NCI-H2081 treated with DMSO at 0.1 percent for 48 hours (cell line): ENCODE measurements around the gene UAP1.
"Not testable (repeated sequence)": the region's sequence is repeated elsewhere in the genome, so short reads cannot be mapped to it uniquely, and the experiment has no call there.

Experiments used
- DNase-seq: peaks from one replicate; lab custom pipeline; 2025; lab: John Stamatoyannopoulos, UW

The UAP1 gene

DNA sequence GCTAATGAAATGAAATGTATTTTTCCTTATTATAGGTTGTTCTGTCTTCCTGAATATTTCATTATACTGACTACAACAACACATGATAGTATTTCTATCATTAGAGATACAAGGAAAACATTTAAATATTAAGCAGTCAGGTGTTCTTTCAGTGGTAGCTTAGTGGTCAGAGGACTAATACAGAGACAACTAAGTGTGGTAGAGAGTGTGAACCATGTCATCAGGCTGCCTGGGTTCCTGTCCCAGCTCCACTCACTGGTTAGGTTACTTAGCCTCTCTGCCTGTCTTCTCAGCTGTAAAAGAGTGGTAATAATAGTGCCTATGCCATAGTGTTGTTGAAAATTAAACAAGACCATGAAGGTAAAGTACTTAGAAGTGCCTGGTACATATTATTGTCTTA lies 3.9 kb downstream of the UAP1 start:
- no peak for DNase-seq

DNA sequence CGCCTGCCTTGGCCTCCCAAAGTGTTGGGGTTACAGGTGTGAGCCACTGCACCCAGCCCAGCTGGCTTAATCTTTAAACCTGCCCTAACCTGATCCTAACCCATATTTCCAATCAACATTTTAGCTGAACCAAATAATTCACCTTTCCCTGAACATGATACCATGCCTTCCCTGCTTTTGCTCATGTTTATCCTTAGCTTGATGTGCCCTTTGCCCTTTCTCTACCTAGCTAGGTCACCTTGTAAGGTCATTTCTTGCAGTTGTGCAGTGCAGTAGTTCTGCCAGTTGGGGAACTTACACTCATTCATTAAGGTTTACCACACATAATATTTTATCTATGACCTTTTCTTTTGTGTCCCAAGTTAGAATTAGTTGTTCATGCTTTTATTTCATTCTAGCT lies 5.3 kb downstream of the UAP1 start:
- no peak for DNase-seq

DNA sequence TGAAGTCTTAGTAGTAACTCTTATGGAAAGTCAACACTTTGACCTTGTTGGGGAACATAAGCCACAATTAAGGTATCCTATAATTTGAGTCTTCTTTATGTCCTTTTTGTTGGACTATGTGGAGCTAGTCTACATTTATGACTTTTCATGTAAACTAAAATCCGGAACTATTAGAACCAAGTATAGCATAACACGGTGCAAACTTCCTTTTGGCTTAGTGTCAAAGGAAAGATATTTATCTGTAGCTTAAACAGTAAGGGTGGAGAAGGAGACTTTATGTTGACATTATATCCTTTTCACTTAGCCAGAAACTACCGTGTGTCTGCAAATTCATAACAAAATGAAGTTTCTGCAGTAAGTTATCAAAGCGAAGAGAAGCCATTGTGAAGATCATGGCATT lies 7.3 kb downstream of the UAP1 start:
- DNase-seq: no peak

DNA sequence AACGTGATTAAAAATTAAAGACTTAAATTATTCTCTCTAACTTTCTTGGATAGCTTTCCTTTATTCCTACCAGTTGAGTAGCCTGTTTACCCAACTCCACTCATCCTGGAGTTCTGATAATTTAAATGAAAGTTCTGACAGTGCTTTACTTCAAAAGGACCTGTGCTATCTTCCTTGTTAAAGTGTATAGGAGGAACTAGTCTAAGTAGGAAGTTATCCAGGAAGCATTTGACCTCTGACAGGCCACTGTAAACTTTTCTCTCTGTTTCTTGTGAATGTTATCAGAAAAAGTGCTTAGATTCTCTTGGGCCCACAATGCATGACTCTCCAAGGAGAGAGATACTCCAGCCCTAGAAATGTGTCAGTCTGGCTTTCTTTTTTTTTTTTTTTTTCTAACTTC lies 9.2 kb downstream of the UAP1 start:
- DNase-seq: no peak

DNA sequence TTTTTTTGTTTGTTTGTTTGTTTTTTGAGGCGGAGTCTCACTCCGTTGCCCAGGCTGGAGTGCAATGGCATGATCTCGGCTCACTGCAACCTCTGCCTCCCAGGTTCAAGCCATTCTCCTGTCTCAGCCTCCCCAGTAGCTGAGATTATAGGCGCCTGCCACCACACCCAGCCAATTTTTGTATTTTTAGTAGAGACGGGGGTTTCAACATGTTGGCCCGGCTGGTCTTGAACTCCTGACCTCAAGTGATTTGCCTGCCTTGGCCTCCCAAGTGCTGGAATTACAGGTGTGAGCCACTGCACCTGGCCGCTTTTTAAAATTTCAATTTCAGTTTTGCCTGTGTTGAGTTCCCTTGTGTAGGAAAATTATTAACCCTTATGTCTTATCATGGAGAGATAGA lies 9.6 kb downstream of the UAP1 start:
- DNase-seq: not testable (repeated sequence)

DNA sequence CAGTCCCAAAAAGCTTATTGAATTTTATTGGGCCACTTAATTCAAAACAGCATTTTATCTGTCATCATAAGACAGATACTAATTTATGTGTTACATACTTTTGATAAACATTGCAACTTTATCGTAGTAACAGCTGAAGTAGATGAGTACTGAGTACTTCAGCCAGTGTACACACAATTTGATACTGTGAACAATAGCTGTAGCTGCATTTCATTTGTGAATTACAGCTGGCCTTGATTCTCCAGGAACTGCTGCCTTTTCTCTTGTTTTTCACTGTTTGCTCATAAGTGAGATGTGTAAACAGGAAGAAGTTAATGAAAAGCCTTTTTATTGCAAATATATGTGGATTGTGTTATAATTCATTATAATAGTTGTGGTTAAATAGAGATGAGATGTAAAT lies 10.2 kb downstream of the UAP1 start:
- peak; percentile 91 for DNase-seq

DNA sequence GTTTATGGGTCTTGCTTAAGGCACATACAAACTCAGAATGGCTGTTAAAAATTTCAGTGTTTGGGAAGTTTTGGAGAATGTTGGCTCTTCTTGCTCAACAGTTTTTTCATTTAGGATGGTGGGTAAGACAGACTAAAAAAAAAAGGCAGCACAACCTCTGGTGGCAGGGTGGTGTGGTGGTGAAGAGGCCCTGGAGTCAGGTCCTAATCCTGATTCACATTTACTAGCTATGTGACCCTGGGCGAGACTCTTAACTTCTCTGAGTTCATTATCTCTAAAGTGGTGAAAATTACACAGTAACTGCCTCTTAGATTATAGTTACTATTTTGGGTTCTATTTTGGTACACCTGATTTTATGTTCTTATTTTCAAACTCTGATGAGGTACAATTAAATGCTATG lies 11.6 kb downstream of the UAP1 start:
- DNase-seq: no peak

DNA sequence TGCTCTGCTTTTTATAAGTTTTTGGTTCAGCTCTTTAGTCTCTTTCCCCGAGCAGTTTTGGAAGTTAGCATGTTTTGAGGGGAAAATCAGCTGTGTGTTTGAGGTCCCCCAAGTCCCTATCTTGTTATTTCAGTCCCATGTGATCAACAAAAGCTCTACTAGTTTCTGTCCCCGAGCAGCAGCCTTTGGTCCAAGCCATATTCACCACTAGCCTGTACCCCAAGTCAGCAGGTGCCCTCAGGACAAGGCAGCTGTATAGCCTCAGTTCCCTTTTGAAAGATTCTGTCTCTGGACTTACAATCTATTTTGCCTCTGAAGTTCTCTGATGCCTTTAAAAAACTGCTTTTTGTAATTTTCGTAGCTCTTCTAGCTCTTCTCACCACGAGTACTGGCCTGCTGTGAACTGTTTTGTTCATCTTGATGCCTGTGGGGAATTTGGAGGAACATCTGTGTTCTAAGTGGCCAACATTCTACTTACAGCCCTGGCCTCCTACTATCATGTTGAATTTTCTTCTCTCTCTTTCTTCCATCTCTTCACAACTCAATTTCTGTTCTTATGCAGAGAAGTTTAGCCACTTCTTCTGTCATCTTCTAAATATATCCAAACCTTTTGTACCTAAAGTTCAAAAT lies 16.7 kb downstream of the UAP1 start:
- no peak for DNase-seq

DNA sequence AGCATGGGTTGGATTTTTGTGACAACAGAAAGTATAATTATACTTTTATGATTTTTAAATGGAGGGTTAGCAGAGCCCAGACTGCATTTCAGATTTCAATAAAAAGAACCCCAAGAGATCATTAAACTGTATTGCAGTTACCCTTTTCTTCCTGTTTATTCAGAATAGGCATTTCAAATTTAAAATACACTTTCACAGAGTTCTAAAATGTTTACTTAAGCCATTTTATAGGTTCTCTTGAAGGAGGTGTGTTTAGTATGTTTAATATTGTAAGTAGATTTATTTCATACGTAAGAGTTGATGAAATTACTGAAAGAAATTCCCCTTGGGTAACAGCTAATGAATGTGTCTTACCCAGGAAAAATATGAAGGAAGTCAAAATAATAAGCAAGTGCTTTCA lies 17.4 kb downstream of the UAP1 start:
- DNase-seq: no peak

DNA sequence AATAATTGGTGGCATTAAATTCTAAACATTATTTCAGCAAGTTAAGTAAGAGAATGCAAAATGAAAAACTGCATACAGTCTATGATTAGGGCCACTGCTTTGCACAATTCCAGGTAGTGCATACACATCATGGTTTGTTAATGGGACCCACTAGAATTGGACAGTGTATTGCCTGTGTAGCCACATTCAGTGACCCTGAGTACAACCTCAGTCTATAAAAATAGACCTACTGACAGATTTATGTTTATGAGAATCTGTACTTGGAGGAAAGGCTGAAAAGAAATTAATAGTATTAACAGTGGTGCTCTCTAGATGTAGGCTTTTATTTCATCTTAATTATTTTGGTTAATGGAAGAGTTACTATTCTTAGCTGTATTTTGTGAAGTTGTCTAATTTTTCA lies 18.8 kb downstream of the UAP1 start:
- no peak for DNase-seq

DNA sequence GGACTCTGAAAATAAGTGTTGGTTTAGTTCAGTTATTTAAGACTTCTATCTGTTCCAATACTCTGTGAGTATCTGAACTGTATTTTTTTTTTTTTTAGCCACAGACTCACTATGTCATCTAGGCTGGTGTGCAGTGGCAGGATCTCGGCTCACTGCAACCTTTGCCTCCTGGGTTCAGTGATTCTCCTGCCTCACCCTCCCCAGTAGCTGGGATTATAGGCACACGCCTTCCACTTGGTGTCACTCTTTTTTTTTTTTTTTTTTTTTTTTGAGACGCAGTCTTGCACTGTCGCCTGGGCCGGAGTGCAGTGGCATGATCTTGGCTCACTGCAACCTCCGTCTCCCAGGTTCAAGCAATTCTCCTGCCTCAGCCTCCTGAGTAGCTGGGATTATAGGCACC lies 21.4 kb downstream of the UAP1 start:
- DNase-seq: not testable (repeated sequence)

DNA sequence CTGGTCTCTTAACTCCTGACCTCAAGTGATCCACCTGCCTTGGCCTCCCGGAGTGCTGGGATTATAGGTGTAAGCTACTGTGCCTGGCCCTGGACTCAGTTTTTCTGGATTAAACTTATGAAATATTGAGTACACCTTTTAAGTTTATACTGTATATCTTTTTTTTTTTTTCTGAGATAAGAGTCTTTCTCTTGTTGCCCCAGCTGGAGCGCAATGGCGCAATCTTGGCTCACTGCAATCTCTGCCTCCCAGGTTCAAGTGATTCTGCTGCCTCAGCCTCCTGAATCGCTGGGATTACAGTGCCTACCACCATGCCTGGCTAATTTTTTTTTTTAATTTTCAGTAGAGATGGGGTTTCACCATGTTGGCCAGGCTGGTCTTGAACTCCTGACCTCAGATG lies 23.6 kb downstream of the UAP1 start:
- not testable (repeated sequence) for DNase-seq

DNA sequence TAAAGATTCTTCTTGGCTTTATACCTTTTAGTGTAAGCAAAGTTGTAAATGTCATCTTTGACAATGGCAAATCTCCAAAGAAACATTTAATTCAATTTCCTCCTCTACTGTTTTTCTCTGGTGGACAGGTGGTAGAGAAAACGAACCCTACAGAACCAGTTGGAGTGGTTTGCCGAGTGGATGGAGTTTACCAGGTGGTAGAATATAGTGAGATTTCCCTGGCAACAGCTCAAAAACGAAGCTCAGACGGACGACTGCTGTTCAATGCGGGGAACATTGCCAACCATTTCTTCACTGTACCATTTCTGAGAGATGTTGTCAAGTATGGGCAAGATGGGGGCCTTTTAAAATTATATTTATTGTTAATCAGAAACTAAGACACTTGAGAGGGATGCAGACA lies 25.8 kb downstream of the UAP1 start:
- DNase-seq: no peak

DNA sequence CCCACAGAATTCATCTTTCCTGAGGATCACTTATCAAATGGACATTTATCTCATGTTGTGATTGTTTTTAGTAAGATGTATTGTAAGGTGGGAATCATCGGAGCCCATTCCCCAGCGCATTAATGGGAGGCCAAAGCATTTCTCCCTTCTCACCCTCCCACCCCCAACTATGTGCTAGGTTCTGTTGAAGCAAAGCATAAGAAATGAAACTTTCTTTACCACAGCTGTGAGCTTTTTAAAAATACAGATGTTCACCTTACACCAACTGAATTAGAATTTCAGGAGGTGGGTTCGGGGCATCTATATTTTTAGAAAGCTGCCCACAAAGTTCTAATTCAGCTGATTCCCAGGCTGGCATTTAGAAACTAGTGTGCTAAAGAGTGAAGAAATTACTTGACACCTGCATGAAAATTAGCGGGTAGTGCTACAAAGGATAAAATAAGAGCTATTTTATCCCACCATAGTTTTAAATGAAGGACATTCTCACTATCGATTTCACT lies 26.3 kb downstream of the UAP1 start:
- DNase-seq: no peak

DNA sequence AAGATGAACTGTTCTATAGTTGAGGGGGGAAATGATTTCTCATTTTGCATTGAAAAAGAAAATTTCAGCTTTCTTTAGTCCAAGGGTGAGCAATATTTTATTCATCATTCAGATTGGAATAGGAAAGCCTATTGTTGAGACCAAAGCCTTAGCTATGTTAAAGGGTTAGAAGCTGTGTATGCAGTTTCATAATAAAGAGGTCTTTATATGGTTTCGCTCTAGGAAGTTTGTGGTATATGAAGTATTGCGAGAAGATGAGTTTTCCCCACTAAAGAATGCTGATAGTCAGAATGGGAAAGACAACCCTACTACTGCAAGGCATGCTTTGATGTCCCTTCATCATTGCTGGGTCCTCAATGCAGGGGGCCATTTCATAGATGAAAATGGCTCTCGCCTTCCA lies 28.6 kb downstream of the UAP1 start:
- DNase-seq: no peak

DNA sequence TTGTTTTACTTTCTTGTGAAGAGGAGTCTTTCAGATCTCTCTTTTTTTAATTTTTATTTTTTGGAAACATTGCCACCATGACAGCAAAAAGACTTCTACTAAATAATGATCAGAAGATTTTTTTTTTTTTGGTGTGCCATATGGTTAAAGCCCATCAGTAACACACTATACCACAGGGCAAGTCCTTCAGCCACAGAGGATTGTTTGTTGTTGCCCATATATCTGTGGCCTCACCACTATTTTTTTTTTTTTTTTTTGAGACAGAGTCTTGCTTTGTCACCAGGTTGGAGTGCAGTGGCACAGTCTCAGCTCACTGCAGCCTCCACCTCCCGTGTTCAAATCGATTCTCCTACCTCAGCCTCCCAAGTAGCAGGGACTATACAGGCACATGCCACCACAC lies 29.2 kb downstream of the UAP1 start:
- DNase-seq: no peak

DNA sequence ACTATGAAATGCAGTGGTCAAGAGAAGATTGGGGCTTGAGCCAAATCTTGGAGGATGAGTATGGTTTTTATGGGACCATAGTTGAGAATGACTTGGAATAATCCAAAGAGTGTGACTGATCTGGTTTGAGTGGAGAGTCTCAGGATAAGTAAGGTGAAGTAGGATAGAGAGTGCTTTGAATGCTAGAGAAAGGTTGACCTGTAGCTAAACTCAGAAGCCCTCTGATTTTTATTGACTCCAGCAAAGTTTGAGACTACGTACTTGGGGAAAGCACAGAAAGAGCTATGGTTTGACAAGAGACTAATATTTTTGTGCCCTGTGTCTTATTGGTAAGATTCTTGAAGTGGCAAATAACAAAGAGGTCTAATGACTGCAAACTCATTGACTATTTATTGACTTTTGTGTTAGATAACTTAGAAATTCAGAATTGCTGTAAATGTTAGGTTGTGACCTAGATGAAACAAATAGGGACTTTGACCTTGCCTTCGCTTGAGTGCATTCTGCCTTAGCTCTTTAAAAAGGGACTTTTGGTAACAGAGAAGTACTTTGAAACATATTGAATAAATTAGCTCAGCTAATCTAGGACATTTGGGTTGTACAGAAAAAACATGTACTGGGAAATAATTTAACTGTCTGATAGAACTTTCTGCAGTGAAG lies 35.1 kb downstream of the UAP1 start:
- DNase-seq: no peak

DNA sequence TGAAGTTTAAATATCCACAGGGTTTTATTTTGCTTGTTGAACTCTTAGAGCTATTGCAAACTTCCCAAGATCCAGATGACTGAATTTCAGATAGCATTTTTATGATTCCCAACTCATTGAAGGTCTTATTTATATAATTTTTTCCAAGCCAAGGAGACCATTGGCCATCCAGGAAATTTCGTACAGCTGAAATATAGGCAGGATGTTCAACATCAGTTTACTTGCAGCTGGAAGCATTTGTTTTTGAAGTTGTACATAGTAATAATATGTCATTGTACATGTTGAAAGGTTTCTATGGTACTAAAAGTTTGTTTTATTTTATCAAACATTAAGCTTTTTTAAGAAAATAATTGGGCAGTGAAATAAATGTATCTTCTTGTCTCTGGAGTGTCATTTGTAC lies 37.9 kb downstream of the UAP1 start:
- DNase-seq: no peak

DNA sequence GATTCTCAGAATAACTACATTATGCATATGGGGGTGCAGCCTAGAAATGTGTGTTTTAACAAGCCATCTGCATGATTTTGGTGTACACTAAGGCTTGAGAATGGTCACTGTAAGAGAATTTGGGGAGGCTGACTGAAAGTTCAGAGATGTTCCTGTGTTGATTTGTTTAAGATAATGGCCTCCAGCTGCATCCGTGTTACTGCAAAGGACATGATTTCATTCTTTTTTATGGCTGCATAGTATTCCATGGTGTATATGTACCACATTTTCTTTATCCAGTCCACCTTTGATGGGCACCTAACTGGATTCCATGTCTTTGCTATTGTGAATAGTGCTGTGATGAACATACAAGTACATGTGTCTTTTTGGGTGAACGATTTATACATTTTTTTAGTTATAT lies 41.6 kb downstream of the UAP1 start:
- DNase-seq: not testable (repeated sequence)

DNA sequence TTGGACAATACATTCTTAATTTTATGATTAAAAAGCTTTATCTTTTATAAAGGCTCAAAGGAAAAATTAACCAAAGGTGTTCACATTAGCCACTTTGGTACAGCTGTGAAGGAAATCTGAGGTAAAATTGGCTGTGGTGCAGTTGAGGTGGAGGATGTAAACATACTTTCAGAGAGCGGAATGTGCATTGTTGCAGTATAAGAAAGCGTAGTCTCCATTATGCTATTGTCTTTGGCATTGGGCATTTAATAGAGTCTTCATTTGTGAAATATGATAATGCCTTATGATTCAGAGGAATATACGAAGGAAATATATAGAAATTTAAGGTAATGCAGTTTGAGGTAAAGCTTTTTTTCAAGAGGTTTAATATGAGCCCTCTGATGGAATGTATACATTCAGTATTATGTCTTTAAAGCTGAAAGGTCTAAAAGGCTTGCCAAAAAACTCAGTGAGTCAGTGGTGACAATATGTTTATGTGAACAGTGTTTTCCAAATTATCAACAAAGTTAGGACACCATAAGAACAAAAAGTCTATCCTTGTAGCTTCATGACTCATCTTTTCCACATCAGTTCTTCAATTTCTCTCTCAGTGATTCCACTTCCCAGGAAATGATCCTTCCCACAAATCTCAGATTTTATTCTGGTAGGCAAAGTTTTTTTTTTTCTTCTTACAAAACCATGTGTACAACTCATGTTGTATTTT lies 43.9 kb downstream of the UAP1 start:
- DNase-seq: no peak

DNA sequence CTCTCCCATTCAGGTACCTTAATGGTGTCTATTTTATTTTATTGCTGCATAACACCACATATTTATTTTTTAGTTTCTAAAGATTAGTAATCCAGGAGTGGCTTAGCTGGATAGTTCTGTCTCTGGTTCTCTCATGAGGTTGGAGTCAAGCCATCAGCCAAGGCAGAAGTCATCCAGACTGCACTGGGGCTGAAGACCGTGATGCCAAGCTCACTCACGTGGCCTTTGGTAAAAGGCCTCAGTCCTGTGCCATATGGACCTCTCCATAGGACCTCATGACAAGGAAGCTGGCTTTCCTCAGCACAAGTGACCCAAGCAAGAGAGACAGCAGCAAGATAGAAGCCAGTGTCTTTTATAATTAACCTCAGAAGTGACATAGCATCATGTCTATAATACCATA lies 47.8 kb downstream of the UAP1 start:
- DNase-seq: no peak

DNA sequence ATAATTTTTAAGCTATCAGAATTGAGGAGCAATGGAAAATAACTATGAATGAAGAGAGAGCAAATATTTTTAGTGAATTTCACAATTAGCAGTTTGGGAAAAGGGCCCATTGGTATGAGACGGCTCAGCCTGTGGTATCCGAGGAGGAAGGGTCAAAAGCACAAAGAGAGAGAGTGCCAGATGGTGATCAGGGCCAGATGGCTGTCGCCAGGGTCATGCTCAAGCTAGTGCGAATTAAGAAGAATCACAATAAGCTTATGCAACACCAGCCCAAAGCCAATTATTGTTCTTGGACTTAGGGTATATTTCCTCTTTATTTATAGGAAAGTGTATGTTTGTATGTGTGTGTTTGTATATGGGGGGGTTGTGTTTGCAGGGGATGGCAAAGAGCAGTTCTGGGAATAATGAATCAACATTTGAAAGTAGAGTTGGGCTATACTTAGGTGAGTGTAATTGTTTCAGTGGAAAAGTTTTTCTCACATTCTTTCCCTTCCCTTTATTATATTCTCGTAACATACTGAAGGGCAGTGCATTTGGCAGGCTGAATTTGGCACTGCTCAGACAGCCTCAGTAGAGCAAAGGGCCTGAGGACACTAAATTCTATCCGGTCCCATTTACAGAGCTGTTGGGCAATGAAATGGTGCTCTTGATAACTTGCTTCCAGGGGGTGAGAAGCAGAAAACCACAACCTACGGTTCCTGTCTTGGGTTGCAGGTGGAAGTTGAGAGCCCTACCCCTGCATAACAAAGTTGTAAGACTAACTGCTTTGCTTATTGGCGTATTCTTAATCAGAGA lies 51.3 kb downstream of the UAP1 start:
- DNase-seq: no peak

DNA sequence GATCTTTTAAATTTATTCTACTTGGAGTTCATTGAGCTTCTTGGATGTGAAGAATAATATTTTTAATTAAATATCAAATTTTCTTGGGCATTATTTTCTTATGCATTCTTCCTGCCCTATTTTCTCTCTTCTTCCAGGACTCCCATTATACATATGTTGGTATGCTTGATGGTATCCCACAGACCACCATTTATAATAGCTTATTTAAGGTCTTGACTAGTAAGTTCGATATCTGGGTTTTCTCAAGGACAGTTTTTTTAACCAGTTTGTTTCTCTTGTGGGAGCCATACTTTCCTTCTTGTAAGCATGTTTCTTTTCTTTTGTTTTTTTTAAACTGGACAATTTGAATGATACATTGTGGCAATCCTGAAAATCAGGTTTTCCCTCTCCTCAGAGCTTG lies 55.3 kb downstream of the UAP1 start:
- no peak for DNase-seq
